ENCODE results near the gene MYO1A.

The MYO1A gene

GRCh38 chr12:57049890-57050289 lies at the start of gene MYO1A:
MYO1A (minus strand) TSS chr12:57050129; CDS start chr12:57048323, 1,806 bp downstream.
- no peak within 1 kb of the TSS for H3K4me3 ChIP-seq (ENCODE audit: low read depth, low read length)
- no peak for TF ChIP-seq CTCF (IDR thresholded peaks at IDR 0.05; ENCODE audit: low read depth, low read length)

- H3K4me3 ChIP-seq (ENCODE audit: low read depth, low read length), result no peak overlapping the region
- TF ChIP-seq CTCF (IDR thresholded peaks at IDR 0.05; ENCODE audit: low read depth, low read length), result no peak
These were observed 49.3 kb upstream of the MYO1A start for GRCh38 chr12:57099047-57099714.

- H3K4me3 ChIP-seq (ENCODE audit: low read depth, low read length), result no peak overlapping the region
- no peak for TF ChIP-seq CTCF (IDR thresholded peaks at IDR 0.05; ENCODE audit: low read depth, low read length)
These were observed 48.6 kb upstream of the MYO1A start for GRCh38 chr12:57098546-57098945.

- TF ChIP-seq CTCF (IDR thresholded peaks at IDR 0.05; ENCODE audit: low read depth, low read length), result no peak
- H3K4me3 ChIP-seq (ENCODE audit: low read depth, low read length), result no peak overlapping the region
These were observed 47.6 kb upstream of the MYO1A start for GRCh38 chr12:57097554-57097835.

- no peak overlapping the region for H3K4me3 ChIP-seq (ENCODE audit: low read depth, low read length)
- TF ChIP-seq CTCF (IDR thresholded peaks at IDR 0.05; ENCODE audit: low read depth, low read length), result no peak
These were observed 47.0 kb upstream of the MYO1A start for GRCh38 chr12:57096748-57097553.

GRCh38 chr12:57096099-57096572 lies 46.2 kb upstream of the MYO1A start:
- no peak for TF ChIP-seq CTCF (IDR thresholded peaks at IDR 0.05; ENCODE audit: low read depth, low read length)

GRCh38 chr12:57095440-57095839 lies 45.5 kb upstream of the MYO1A start:
- H3K4me3 ChIP-seq (ENCODE audit: low read depth, low read length), result no peak overlapping the region
- no peak for TF ChIP-seq CTCF (IDR thresholded peaks at IDR 0.05; ENCODE audit: low read depth, low read length)

More at GRCh38 chr12:57096099-57096572, 46.2 kb upstream of the MYO1A start:
- H3K4me3 ChIP-seq (ENCODE audit: low read depth, low read length), result no peak overlapping the region
